WTC11 (cell line): ENCODE data around the gene LMAN2. TPM values are rescaled to one million over a fixed set of nuclear protein-coding genes. Genes with fewer than 3 reads are reported as not detected.
A peak's percentile ranks its signal among the peaks of the same experiment; 100 is the strongest.

Experiments used
- ATF1 ChIP-seq: sonication (generic); formaldehyde crosslinking; IDR thresholded peaks from 2 replicates; pipeline ENCODE4 v1.8.1; 2023; ENCODE audit warnings: mild to moderate bottlenecking, moderate library complexity, missing genetic modification reagents
- CBFB ChIP-seq: sonication (generic); formaldehyde crosslinking; IDR thresholded peaks from 2 replicates; pipeline ENCODE4 v1.8.1; 2022; ENCODE audit warnings: mild to moderate bottlenecking, low read depth, missing genetic modification reagents
- ELF4 ChIP-seq: sonication (generic); formaldehyde crosslinking; IDR thresholded peaks from 2 replicates; pipeline ENCODE4 v1.8.1; 2022; ENCODE audit warnings: low read depth, mild to moderate bottlenecking, moderate library complexity, missing genetic modification reagents
- FOXJ3 ChIP-seq: sonication (generic); formaldehyde crosslinking; IDR thresholded peaks from 2 replicates; pipeline ENCODE4 v1.9.0; 2021; ENCODE audit warnings: missing genetic modification reagents, mild to moderate bottlenecking, borderline replicate concordance
- GABPB1 ChIP-seq: sonication (generic); formaldehyde crosslinking; IDR thresholded peaks from 2 replicates; pipeline ENCODE4 v1.8.1; 2023; ENCODE audit warnings: mild to moderate bottlenecking, missing genetic modification reagents
- GRHL2 ChIP-seq: fragments of 250-450 bp; sonication (Bioruptor Pico); IDR thresholded peaks from 2 replicates; pipeline ENCODE4 v1.8.0; 2022; ENCODE audit warnings: mild to moderate bottlenecking, moderate library complexity; ENCODE audit not compliant: insufficient replicate concordance, severe bottlenecking
- GTF2I ChIP-seq: fragments of 250-450 bp; sonication (Bioruptor Pico); conservative IDR thresholded peaks from 2 replicates; pipeline ENCODE4 v1.4.0; 2021; ENCODE audit warnings: mild to moderate bottlenecking
- JUN ChIP-seq: sonication (generic); formaldehyde crosslinking; IDR thresholded peaks from 2 replicates; pipeline ENCODE4 v1.8.0; 2023; ENCODE audit warnings: mild to moderate bottlenecking, missing genetic modification reagents
- MXD4 ChIP-seq: fragments of 250-450 bp; sonication (Bioruptor Pico); IDR thresholded peaks from 2 replicates; pipeline ENCODE4 v1.8.0; 2021; ENCODE audit warnings: mild to moderate bottlenecking, moderate library complexity, borderline replicate concordance
- MYBL2 ChIP-seq: sonication (generic); formaldehyde crosslinking; IDR thresholded peaks from 2 replicates; pipeline ENCODE4 v1.8.1; 2023; ENCODE audit warnings: mild to moderate bottlenecking, moderate library complexity, missing genetic modification reagents
- NFATC4 ChIP-seq: fragments of 250-450 bp; sonication (Bioruptor Pico); IDR thresholded peaks from 2 replicates; pipeline ENCODE4 v1.9.0; 2021; ENCODE audit warnings: mild to moderate bottlenecking
- NFE2L1 ChIP-seq: sonication (generic); formaldehyde crosslinking; IDR thresholded peaks from 2 replicates; pipeline ENCODE4 v1.8.1; 2023; ENCODE audit warnings: missing genetic modification reagents
- NR2C2 ChIP-seq: sonication (generic); formaldehyde crosslinking; IDR thresholded peaks from 2 replicates; pipeline ENCODE4 v1.8.0; 2022; ENCODE audit warnings: mild to moderate bottlenecking, missing genetic modification reagents
- OVOL2 ChIP-seq: fragments of 250-450 bp; sonication (Bioruptor Pico); IDR thresholded peaks from 2 replicates; pipeline ENCODE4 v1.9.0; 2021; ENCODE audit warnings: mild to moderate bottlenecking, borderline replicate concordance
- PRRX2 ChIP-seq: fragments of 250-450 bp; sonication (Bioruptor Pico); IDR thresholded peaks from 2 replicates; pipeline ENCODE4 v1.8.0; 2021; ENCODE audit warnings: mild to moderate bottlenecking
- RELA ChIP-seq: sonication (generic); formaldehyde crosslinking; IDR thresholded peaks from 2 replicates; pipeline ENCODE4 v1.8.1; 2022; ENCODE audit warnings: missing genetic modification reagents, mild to moderate bottlenecking, borderline replicate concordance
- SMAD3 ChIP-seq: sonication (generic); formaldehyde crosslinking; IDR thresholded peaks from 2 replicates; pipeline ENCODE4 v1.8.0; 2022; ENCODE audit warnings: missing genetic modification reagents, mild to moderate bottlenecking, borderline replicate concordance
- SOX15 ChIP-seq: fragments of 250-450 bp; sonication (Bioruptor Pico); IDR thresholded peaks from 2 replicates; pipeline ENCODE4 v1.9.0; 2021; ENCODE audit warnings: mild to moderate bottlenecking
- TEAD1 ChIP-seq: sonication (generic); formaldehyde crosslinking; IDR thresholded peaks from 2 replicates; pipeline ENCODE4 v1.8.0; 2022; ENCODE audit warnings: mild to moderate bottlenecking, missing genetic modification reagents
- TEAD4 ChIP-seq: sonication (generic); formaldehyde crosslinking; IDR thresholded peaks from 2 replicates; pipeline ENCODE4 v1.8.0; 2022; ENCODE audit warnings: mild to moderate bottlenecking, missing genetic modification reagents
- ZNF121 ChIP-seq: sonication (generic); formaldehyde crosslinking; IDR thresholded peaks from 2 replicates; pipeline ENCODE4 v1.8.0; 2023; ENCODE audit warnings: missing genetic modification reagents
- ZNF138 ChIP-seq: sonication (generic); formaldehyde crosslinking; conservative IDR thresholded peaks from 2 replicates; pipeline ENCODE4 v1.8.1; 2022; ENCODE audit warnings: mild to moderate bottlenecking, moderate library complexity, missing genetic modification reagents
- ZNF317 ChIP-seq: sonication (generic); formaldehyde crosslinking; IDR thresholded peaks from 2 replicates; pipeline ENCODE4 v1.8.1; 2023; ENCODE audit warnings: low read depth, mild to moderate bottlenecking, moderate library complexity, missing genetic modification reagents, borderline replicate concordance
- total RNA-seq: library from RNA; stranded (reverse); gene quantifications from 3 replicates; pipeline ENCODE4 v1.2.3, GENCODE V29; 2021
- TF ChIP-seq, protein P1 (sequence below): sonication (generic); formaldehyde crosslinking; IDR thresholded peaks from 2 replicates; pipeline ENCODE4 v1.8.0; 2022; ENCODE audit warnings: mild to moderate bottlenecking, missing genetic modification reagents
- TF ChIP-seq, protein P2 (sequence below): sonication (generic); formaldehyde crosslinking; IDR thresholded peaks from 2 replicates; pipeline ENCODE4 v1.8.1; 2022; ENCODE audit warnings: low read depth, mild to moderate bottlenecking, moderate library complexity, missing genetic modification reagents, borderline replicate concordance
- TF ChIP-seq, protein P3 (sequence below): sonication (generic); formaldehyde crosslinking; IDR thresholded peaks from 2 replicates; pipeline ENCODE4 v1.8.1; 2023; ENCODE audit warnings: mild to moderate bottlenecking, missing genetic modification reagents, moderate library complexity
- TF ChIP-seq, protein P4 (sequence below): sonication (generic); formaldehyde crosslinking; IDR thresholded peaks from 2 replicates; pipeline ENCODE4 v1.8.1; 2022; ENCODE audit warnings: mild to moderate bottlenecking, moderate library complexity, missing genetic modification reagents
- TF ChIP-seq, protein P5 (sequence below): fragments of 250-450 bp; sonication (Bioruptor Pico); conservative IDR thresholded peaks from 2 replicates; pipeline ENCODE4 v1.9.0; 2021; ENCODE audit warnings: mild to moderate bottlenecking
- TF ChIP-seq, protein P6 (sequence below): sonication (generic); formaldehyde crosslinking; IDR thresholded peaks from 2 replicates; pipeline ENCODE4 v1.8.1; 2023; ENCODE audit warnings: mild to moderate bottlenecking, missing genetic modification reagents
- TF ChIP-seq, protein P7 (sequence below): sonication (generic); formaldehyde crosslinking; IDR thresholded peaks from 2 replicates; pipeline ENCODE4 v1.8.1; 2022; ENCODE audit warnings: missing genetic modification reagents, borderline replicate concordance

The LMAN2 gene
- total RNA-seq, 1 experiment from 2014 or later = 162 TPM

DNA sequence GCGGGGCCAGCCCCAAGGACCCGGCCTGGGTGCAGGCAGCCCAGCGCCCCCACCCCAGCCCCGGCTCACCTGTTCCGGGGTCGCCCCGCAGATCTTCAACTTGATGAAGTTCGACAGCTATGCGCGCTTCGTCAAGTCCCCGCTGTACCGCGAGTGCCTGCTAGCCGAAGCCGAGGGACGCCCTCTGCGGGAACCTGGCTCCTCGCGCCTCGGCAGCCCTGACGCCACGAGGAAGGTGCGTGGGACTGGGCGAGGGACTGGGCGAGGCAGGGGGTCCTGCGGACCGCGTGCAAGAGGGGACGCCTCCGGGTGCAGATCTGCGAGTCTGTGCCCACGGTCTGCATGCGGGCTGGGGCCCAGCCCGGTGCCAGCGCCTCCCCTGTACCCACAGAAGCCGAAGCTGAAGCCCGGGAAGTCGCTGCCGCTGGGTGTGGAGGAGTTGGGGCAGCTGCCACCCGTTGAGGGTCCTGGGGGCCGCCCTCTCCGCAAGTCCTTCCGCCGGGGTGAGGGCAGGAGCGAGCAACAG is 15.9 kb upstream of the LMAN2 start (continued):
- TF ChIP-seq ZNF138 (CRISPR knock-in tag) (no peak), GTF2I (CRISPR knock-in tag) (no peak), OVOL2 (CRISPR knock-in tag) (no peak), PRRX2 (CRISPR knock-in tag) (no peak), NFE2L1 (CRISPR knock-in tag) (peak; percentile 83; the same call in 1 of the 2 replicates), FOXJ3 (CRISPR knock-in tag) (no peak), NFATC4 (CRISPR knock-in tag) (no peak), SMAD3 (CRISPR knock-in tag) (peak; percentile 90; the same call in 1 of the 2 replicates), ATF1 (CRISPR knock-in tag) (peak; percentile 87; the same call in 1 of the 2 replicates), ZNF121 (CRISPR knock-in tag) (0 out of 2 replicates have a peak, but pooled peaks have one; percentile 38), TEAD1 (peak; percentile 68; the same call in 1 of the 2 replicates), GRHL2 (CRISPR knock-in tag) (no peak), ZNF317 (CRISPR knock-in tag) (0 out of 2 replicates have a peak, but pooled peaks have one; percentile 66), GABPB1 (no peak), RELA (peak; percentile 97), JUN (CRISPR knock-in tag) (peak; percentile 94; the same call in 1 of the 2 replicates), NR2C2 (peak; percentile 64), SOX15 (no peak), TEAD4 (CRISPR knock-in tag) (peak; percentile 62; the same call in 1 of the 2 replicates), ELF4 (0 out of 2 replicates have a peak, but pooled peaks have one; percentile 60), CBFB (CRISPR knock-in tag) (no peak), MYBL2 (peak; percentile 84), MXD4 (CRISPR knock-in tag) (no peak)
- TF ChIP-seq, protein P1, sequence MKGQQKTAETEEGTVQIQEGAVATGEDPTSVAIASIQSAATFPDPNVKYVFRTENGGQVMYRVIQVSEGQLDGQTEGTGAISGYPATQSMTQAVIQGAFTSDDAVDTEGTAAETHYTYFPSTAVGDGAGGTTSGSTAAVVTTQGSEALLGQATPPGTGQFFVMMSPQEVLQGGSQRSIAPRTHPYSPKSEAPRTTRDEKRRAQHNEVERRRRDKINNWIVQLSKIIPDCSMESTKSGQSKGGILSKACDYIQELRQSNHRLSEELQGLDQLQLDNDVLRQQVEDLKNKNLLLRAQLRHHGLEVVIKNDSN = peak; percentile 48; the same call in 1 of the 2 replicates
- TF ChIP-seq, protein P2, sequence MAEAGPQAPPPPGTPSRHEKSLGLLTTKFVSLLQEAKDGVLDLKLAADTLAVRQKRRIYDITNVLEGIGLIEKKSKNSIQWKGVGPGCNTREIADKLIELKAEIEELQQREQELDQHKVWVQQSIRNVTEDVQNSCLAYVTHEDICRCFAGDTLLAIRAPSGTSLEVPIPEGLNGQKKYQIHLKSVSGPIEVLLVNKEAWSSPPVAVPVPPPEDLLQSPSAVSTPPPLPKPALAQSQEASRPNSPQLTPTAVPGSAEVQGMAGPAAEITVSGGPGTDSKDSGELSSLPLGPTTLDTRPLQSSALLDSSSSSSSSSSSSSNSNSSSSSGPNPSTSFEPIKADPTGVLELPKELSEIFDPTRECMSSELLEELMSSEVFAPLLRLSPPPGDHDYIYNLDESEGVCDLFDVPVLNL (CRISPR knock-in tag) = peak; percentile 76
- TF ChIP-seq, protein P3, sequence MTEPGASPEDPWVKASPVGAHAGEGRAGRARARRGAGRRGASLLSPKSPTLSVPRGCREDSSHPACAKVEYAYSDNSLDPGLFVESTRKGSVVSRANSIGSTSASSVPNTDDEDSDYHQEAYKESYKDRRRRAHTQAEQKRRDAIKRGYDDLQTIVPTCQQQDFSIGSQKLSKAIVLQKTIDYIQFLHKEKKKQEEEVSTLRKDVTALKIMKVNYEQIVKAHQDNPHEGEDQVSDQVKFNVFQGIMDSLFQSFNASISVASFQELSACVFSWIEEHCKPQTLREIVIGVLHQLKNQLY = no peak; the same call in 1 of the 2 replicates
- TF ChIP-seq, protein P4, sequence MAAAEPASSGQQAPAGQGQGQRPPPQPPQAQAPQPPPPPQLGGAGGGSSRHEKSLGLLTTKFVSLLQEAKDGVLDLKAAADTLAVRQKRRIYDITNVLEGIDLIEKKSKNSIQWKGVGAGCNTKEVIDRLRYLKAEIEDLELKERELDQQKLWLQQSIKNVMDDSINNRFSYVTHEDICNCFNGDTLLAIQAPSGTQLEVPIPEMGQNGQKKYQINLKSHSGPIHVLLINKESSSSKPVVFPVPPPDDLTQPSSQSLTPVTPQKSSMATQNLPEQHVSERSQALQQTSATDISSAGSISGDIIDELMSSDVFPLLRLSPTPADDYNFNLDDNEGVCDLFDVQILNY (CRISPR knock-in tag) = peak; percentile 87; the same call in 1 of the 2 replicates
- TF ChIP-seq, protein P5, sequence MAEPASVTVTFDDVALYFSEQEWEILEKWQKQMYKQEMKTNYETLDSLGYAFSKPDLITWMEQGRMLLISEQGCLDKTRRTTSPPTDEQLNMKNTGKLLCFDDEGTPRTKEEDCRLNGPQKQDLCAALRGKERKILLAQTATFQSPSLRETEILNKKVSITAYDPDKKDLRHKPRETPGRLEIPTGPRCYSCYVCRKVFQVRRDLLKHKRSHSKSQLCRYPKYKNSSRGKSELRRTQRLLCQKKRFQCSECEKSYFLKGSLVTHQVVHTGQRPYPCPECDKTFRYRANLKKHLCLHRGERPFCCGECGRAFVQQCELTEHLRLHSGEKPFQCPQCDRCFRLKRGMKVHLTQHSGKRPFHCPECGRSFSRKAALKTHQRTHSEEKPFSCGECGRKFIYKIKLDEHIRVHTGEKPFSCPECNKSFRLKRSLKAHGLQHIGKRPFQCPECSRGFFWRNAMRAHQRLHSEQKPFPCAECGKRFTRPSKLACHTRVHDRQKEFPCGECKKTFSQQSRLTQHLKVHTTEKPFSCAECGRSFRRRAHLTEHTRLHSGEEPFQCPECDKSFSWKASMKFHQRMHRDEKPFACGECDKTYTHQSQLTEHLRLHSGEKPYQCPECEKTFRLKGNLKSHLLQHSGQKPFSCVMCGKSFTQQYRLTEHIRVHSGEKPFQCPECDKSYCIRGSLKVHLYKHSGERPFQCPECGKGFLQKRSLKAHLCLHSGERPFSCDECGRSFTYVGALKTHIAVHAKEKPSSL (CRISPR knock-in tag) = no peak
- TF ChIP-seq, protein P6, sequence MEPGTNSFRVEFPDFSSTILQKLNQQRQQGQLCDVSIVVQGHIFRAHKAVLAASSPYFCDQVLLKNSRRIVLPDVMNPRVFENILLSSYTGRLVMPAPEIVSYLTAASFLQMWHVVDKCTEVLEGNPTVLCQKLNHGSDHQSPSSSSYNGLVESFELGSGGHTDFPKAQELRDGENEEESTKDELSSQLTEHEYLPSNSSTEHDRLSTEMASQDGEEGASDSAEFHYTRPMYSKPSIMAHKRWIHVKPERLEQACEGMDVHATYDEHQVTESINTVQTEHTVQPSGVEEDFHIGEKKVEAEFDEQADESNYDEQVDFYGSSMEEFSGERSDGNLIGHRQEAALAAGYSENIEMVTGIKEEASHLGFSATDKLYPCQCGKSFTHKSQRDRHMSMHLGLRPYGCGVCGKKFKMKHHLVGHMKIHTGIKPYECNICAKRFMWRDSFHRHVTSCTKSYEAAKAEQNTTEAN (CRISPR knock-in tag) = peak; percentile 74; the same call in 1 of the 2 replicates
- TF ChIP-seq, protein P7, sequence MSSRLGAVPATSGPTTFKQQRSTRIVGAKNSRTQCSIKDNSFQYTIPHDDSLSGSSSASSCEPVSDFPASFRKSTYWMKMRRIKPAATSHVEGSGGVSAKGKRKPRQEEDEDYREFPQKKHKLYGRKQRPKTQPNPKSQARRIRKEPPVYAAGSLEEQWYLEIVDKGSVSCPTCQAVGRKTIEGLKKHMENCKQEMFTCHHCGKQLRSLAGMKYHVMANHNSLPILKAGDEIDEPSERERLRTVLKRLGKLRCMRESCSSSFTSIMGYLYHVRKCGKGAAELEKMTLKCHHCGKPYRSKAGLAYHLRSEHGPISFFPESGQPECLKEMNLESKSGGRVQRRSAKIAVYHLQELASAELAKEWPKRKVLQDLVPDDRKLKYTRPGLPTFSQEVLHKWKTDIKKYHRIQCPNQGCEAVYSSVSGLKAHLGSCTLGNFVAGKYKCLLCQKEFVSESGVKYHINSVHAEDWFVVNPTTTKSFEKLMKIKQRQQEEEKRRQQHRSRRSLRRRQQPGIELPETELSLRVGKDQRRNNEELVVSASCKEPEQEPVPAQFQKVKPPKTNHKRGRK (CRISPR knock-in tag) = no peak
